HG03575 (cell line): ENCODE measurements around the gene JMJD1C.

Experiments used
- ATAC-seq: cut with Tn5 transposase; IDR thresholded peaks from one replicate; pipeline ENCODE4 v1.9.1; 2021; ENCODE audit not compliant: unreplicated experiment, insufficient number of reproducible peaks, low FRiP score; ENCODE audit errors: extremely low read depth

Gene JMJD1C

GRCh38 chr10:63481815-63482421 is 16.1 kb upstream of the JMJD1C start:
- no peak for ATAC-seq

DNA sequence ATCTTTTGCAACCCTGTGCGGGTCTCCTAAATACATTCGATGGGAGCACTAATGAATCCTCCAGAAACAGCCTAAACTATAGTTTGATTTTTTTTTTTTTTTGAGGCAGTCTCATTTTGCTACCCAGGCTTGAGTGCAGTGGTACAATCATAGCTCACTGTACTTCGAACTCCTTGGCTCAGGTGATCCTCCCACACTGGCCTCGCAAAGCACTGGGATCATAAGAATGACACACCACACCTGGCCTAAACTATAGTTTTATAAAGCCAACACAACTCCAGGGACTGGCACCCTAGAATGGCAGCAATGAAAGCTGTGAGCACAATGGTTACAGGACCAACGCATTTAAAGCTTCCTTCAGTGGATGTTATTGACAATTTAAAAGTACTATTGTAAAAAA is 14.5 kb upstream of the JMJD1C start:
- ATAC-seq: no peak

DNA sequence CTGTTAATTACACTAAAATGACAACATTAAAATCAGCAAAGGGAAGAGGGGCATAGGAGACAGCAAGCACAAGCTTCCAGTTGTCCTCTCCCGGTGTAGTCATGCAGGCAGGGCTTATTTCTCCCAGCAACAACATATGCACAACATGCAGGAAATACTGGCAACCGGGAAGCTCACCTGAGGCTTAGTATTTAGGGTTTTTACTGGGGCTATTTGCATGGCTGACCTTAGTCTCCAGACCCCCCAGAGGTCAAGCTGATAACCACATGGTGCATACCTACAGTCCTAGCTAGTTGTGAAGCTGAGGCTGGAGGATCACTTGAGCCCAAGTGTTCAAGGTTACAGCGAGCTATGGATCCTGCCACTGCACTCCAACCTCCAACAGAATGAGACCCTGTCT is 12.8 kb upstream of the JMJD1C start:
- no peak for ATAC-seq

- ATAC-seq: no peak
Observed at GRCh38 chr10:63477927-63478326, 12.2 kb upstream of the JMJD1C start.

GRCh38 chr10:63474488-63474887 is 8.7 kb upstream of the JMJD1C start:
- ATAC-seq: no peak

- no peak for ATAC-seq
Observed at GRCh38 chr10:63470928-63471327, 5.2 kb upstream of the JMJD1C start.

- no peak for ATAC-seq
Observed at GRCh38 chr10:63468947-63469346, 3.2 kb upstream of the JMJD1C start.

DNA sequence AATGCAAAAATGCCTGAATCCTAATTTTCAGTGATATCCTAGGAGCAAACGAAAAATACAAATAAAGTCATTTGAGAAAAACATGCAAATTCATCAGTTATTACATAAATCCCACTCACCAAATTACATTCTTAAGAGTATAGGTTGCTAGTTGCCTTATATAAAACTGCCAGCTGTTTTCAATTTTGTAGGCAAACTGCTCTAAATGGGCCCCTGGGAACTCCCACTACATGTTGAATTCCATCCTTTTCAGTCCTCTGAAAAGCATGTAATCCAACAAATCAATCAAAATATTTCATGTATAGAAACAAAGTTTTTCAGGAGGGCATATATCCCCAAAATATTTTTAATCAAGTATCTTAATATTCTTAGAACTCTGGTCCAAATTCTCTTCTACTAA is 2.1 kb upstream of the JMJD1C start:
- no peak for ATAC-seq

DNA sequence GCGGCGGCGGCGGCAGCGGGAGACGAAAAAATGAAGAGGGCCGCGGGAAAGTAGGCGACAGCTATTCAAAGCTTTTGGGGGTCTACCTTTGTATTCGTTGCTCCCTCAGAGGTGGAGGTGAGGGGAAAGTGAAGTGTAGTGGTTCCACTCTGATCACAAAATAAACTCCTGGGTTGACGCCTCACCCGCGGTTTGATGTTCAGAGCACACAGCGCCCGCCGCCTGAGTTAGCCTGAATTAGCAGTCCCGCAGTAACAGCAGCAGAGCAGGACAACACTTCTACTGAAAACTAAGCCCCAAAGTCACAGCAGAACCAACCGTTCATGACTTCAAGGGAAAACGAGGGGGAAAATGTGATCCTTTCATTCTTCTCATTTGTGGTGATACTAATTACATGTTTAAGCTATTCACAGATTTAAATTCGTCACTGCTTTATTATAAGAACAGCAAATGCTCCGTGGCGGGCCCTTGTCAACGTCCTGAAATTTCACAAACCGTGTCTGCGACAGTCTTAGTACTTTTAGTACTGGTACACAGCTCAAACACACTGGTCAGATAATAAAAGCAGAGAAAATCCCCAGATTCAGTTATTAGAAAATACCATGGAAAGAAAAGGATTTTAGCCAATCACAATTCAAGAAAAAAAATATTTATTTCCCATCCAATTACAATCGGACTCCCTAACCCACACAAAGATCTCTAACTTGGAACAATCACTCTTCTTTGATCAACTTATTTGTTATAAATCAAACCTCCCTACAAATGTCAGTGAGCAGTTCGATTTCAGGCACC is 563 bp upstream of the JMJD1C start:
- no peak for ATAC-seq

GRCh38 chr10:63464402-63465292 is 1.1 kb downstream of the JMJD1C start:
- ATAC-seq: no peak

- no peak for ATAC-seq
Observed at GRCh38 chr10:63462442-63462841, 3.3 kb downstream of the JMJD1C start.

DNA sequence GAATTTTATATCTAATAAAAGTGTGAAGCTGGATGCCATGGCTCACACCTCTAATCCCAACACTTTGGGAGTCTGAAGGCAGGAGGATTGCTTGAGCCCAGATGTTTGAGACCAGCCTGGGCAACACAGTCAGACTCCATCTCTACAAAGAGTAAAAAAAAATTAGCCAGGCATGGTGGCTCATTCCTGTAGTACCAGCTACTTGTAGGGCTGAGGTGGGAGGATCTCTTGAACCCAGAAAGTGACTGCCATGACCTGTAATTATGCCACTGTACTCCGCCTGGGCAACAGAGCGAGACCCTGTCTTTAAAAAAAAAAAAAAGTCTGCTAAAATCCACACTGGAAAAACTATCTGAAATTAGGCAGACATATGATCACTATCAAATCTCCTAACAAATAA is 7.6 kb downstream of the JMJD1C start:
- ATAC-seq: no peak

GRCh38 chr10:63457594-63457993 is 8.2 kb downstream of the JMJD1C start:
- no peak for ATAC-seq

DNA sequence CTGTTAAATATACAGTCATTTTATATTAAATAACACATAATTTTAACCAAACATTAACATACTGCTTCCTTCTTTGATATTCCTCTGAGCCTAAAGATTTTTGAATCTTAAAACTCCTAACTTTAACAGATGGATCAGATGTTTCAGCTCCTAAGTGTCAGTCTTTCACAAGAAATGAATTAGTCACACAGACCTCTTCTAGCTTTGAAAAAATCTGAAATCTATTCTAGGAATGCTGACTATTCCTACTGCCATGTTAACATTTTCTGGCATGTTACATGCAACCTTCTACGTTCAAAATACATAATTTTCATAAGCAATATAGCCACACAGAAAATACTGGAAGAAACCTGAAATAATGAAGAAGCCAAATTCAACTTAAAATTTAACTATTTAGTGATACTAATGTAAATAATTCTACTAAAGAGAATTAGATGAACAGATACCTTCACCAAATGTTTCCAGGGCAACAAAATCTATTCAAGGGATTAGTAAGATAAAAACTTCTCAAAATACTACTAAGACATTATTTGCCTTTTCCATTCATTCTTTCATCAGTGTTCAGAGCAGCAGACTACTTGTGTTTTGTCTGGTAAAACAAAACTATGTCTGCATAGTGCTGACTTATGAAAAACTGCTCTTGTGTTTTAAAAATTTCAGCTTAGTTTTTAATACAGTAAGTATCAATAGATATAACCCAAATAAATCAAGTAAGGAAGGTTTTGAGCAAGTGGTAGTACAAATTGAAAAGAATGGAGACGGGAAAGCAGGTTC is 9.2 kb downstream of the JMJD1C start:
- no peak for ATAC-seq

- no peak for ATAC-seq
Observed at GRCh38 chr10:63455507-63455906, 10.3 kb downstream of the JMJD1C start.

- ATAC-seq: no peak
Observed at GRCh38 chr10:63454631-63455030, 11.1 kb downstream of the JMJD1C start.

GRCh38 chr10:63452524-63452923 is 13.3 kb downstream of the JMJD1C start:
- ATAC-seq: no peak

- no peak for ATAC-seq
Observed at GRCh38 chr10:63446716-63447440, 18.9 kb downstream of the JMJD1C start.

GRCh38 chr10:63441404-63441803 is 24.4 kb downstream of the JMJD1C start:
- no peak for ATAC-seq
